ENCODE measurements around the gene MCAM. TPM values are rescaled to one million over a fixed set of nuclear protein-coding genes. Genes with fewer than 3 reads are reported as not detected.

The MCAM gene
- total and polyA plus RNA-seq, 2 donors (not counting 3 experiments of a cell fraction or from before 2014, with no cell fraction given) = 1,027 to 2,543 TPM

- H3K79me2 ChIP-seq (ENCODE audit: control insufficient read depth, insufficient read depth, low read length) = no peaks in the 10 kb centered on the region
- ChIA-PET POLR2A (no interaction called here), CTCF (interaction anchor here (0.8 to 1.7 kb wide), 4 partner anchors 8 to 25 kb away, joined by 3 to 15 read pairs (median 7); partner anchors contain the start of gene C1QTNF5)
- no peaks in the 10 kb centered on the region for H3K9me1 ChIP-seq (replicated peaks; ENCODE audit: control insufficient read depth, extremely low read depth, insufficient read depth, low read length)
- no TSS peak for BruUV-seq (replicated peaks)
- no peaks in the 10 kb centered on the region for H4K20me1 ChIP-seq (replicated peaks; ENCODE audit: control insufficient read depth, extremely low read depth, insufficient read depth, low read length)
- no peaks in the 10 kb centered on the region for H3K36me3 ChIP-seq (ENCODE audit: control insufficient read depth in 2 of 2, extremely low read depth in 1 of 2, insufficient read depth in 2 of 2, low read length in 2 of 2)
- no peak overlapping the region for H3K9ac ChIP-seq (replicated peaks; ENCODE audit: extremely low read depth, insufficient read depth, low read length)
- DNase-seq (ENCODE audit: low read depth, low spot score) (no peak), FAIRE-seq (no peak)
- dilution Hi-C loops (cut with MboI; ENCODE audit: extremely low pct_ligation_motif_present, low sequenced_read_pairs) = no loop called here
- no peak overlapping the region for H3K4me3 ChIP-seq (replicated peaks in 1 of 3; ENCODE audit: insufficient read depth in 1 of 3, low read depth in 1 of 3, low read length in 3 of 3)
- no peak overlapping the region for H3K27ac ChIP-seq (ENCODE audit: insufficient read depth, low read depth, low read length)
- intact Hi-C loops (cut with micrococcal nuclease) = no loop called here
- no peaks in the 10 kb centered on the region for H3K9me3 ChIP-seq (replicated peaks; ENCODE audit: control insufficient read depth, insufficient read depth, low read length)
- no peak for TF ChIP-seq POLR2A (IDR thresholded peaks at IDR 0.05; ENCODE audit: low read depth, low read length)
- TF ChIP-seq EZH2 (IDR thresholded peaks at IDR 0.05; ENCODE audit: borderline replicate concordance, low read depth, low read length, severe bottlenecking) = no peak
- H3K4me1 ChIP-seq (ENCODE audit: control insufficient read depth, extremely low read depth, insufficient read depth, low read length) = no peaks in the 10 kb centered on the region
- peaks cover 12 to 20% of the 10 kb centered on the region in 2 experiments for H3K27me3 ChIP-seq (ENCODE audit: control insufficient read depth in 2 of 2, insufficient read depth in 2 of 2, low read length in 2 of 2)
- no peak overlapping the region for H2AFZ ChIP-seq (ENCODE audit: low read depth, low read length)
- H3K4me2 ChIP-seq (ENCODE audit: insufficient read depth, low read length) = no peak overlapping the region
Observed at GRCh38 chr11:119365071-119365591, 48.2 kb upstream of the MCAM start.

GRCh38 chr11:119363851-119364590 lies 47.1 kb upstream of the MCAM start:
- no peaks in the 10 kb centered on the region for H4K20me1 ChIP-seq (replicated peaks; ENCODE audit: control insufficient read depth, extremely low read depth, insufficient read depth, low read length)
- no TSS peak for BruUV-seq (replicated peaks)
- ChIA-PET POLR2A (no interaction called here), CTCF (interaction anchor here (1.5 to 1.7 kb wide), 3 partner anchors 8 to 23 kb away, joined by 4 to 15 read pairs (median 10); partner anchors contain the start of gene C1QTNF5)
- no peaks in the 10 kb centered on the region for H3K4me1 ChIP-seq (ENCODE audit: control insufficient read depth, extremely low read depth, insufficient read depth, low read length)
- H2AFZ ChIP-seq (ENCODE audit: low read depth, low read length) = peak overlapping the region; percentile 22
- TF ChIP-seq GATA2 (IDR thresholded peaks at IDR 0.05; ENCODE audit: insufficient read depth, insufficient read length, low read depth, low read length) (no peak), JUN (IDR thresholded peaks at IDR 0.05; ENCODE audit: borderline replicate concordance, insufficient read depth, insufficient read length, low read depth) (no peak), POLR2AphosphoS5 (IDR thresholded peaks at IDR 0.05; ENCODE audit: insufficient read depth, low read depth, low read length) (no peak), CTCF (IDR thresholded peaks at IDR 0.05; ENCODE audit: extremely low read depth in 1 of 2, insufficient read depth in 1 of 2, low read depth in 1 of 2, low read length in 2 of 2) (no peak), MYC (IDR thresholded peaks at IDR 0.05; ENCODE audit: low read depth, low read length) (no peak), POLR2A (IDR thresholded peaks at IDR 0.05; ENCODE audit: low read depth, low read length) (no peak), FOS (IDR thresholded peaks at IDR 0.05; ENCODE audit: borderline replicate concordance, insufficient read depth, low read length) (no peak), MAX (IDR thresholded peaks at IDR 0.05; ENCODE audit: insufficient read depth, insufficient read length) (no peak), EZH2 (IDR thresholded peaks at IDR 0.05; ENCODE audit: borderline replicate concordance, low read depth, low read length, severe bottlenecking) (no peak)
- H3K4me3 ChIP-seq (replicated peaks in 1 of 3; ENCODE audit: insufficient read depth in 1 of 3, low read depth in 1 of 3, low read length in 3 of 3) = peak overlapping the region in 1 of 3 experiments; percentile 33
- H3K27ac ChIP-seq (ENCODE audit: insufficient read depth, low read depth, low read length) = no peak overlapping the region
- H3K79me2 ChIP-seq (ENCODE audit: control insufficient read depth, insufficient read depth, low read length) = no peaks in the 10 kb centered on the region
- H3K9ac ChIP-seq (replicated peaks; ENCODE audit: extremely low read depth, insufficient read depth, low read length) = no peak overlapping the region
- H3K9me3 ChIP-seq (replicated peaks; ENCODE audit: control insufficient read depth, insufficient read depth, low read length) = no peaks in the 10 kb centered on the region
- H3K27me3 ChIP-seq (ENCODE audit: control insufficient read depth in 2 of 2, insufficient read depth in 2 of 2, low read length in 2 of 2) = peaks cover 12 to 20% of the 10 kb centered on the region in 2 experiments
- peak; percentile 39 for DNase-seq (ENCODE audit: low read depth, low spot score)
- FAIRE-seq = no peak
- no peak overlapping the region for H3K4me2 ChIP-seq (ENCODE audit: insufficient read depth, low read length)
- H3K9me1 ChIP-seq (replicated peaks; ENCODE audit: control insufficient read depth, extremely low read depth, insufficient read depth, low read length) = no peaks in the 10 kb centered on the region
- dilution Hi-C loops (cut with MboI; ENCODE audit: extremely low pct_ligation_motif_present, low sequenced_read_pairs) = no loop called here
- intact Hi-C loops (cut with micrococcal nuclease) = no loop called here
- no peaks in the 10 kb centered on the region for H3K36me3 ChIP-seq (ENCODE audit: control insufficient read depth in 2 of 2, extremely low read depth in 1 of 2, insufficient read depth in 2 of 2, low read length in 2 of 2)

Measured in endothelial cell of umbilical vein (primary cell).